WTC11 (cell line): ENCODE results near the gene CD82. TPM values are rescaled to one million over a fixed set of nuclear protein-coding genes. Genes with fewer than 3 reads are reported as not detected.

Experiments used
- ATAC-seq: fragments of 200-7000 bp; cut with Tn5 transposase; 2 replicates; pipeline ENCODE4 v1.10.0; 2021; ENCODE audit warnings: mild to moderate bottlenecking, moderate library complexity
- CTCF ChIA-PET: fragments of 300-600 bp; sonication (Branson Sonifier 250); formaldehyde crosslinking; loops from one replicate; lab custom pipeline; 2021; ENCODE audit warnings: antibody characterized with exemption; lab: Charles Lee
- POLR2A ChIA-PET: fragments of 350-600 bp; sonication (Branson Sonifier 250); formaldehyde crosslinking; loops from one replicate; lab custom pipeline; 2021; ENCODE audit warnings: antibody characterized with exemption; lab: Charles Lee
- DNase-seq: peaks from one replicate; pipeline ENCODE4 v3.0.0; 2021; ENCODE audit warnings: low spot score
- H3K27ac Mint-ChIP-seq: 2 replicates; pipeline ENCODE4 v1.8.0; 2021; ENCODE audit warnings: mixed read lengths
- H3K27me3 Mint-ChIP-seq: 2 replicates; pipeline ENCODE4 v1.8.0; 2021; ENCODE audit warnings: low read depth, mild to moderate bottlenecking, moderate library complexity, mixed read lengths
- H3K36me3 Mint-ChIP-seq: 2 replicates; pipeline ENCODE4 v1.8.0; 2021; ENCODE audit warnings: mixed read lengths
- H3K4me1 Mint-ChIP-seq: 2 replicates; pipeline ENCODE4 v1.8.0; 2022; ENCODE audit warnings: mixed read lengths
- H3K4me3 Mint-ChIP-seq: 2 replicates; pipeline ENCODE4 v1.8.0; 2021; ENCODE audit warnings: mild to moderate bottlenecking, moderate library complexity, mixed read lengths
- H3K9me3 Mint-ChIP-seq: 2 replicates; pipeline ENCODE4 v1.8.0; 2021; ENCODE audit warnings: mixed read lengths
- FOXP4 ChIP-seq: sonication (generic); formaldehyde crosslinking; IDR thresholded peaks from 2 replicates; pipeline ENCODE4 v1.8.0; 2022; ENCODE audit warnings: mild to moderate bottlenecking, missing genetic modification reagents
- GRHL2 ChIP-seq: fragments of 250-450 bp; sonication (Bioruptor Pico); IDR thresholded peaks from 2 replicates; pipeline ENCODE4 v1.8.0; 2022; ENCODE audit warnings: mild to moderate bottlenecking, moderate library complexity; ENCODE audit not compliant: insufficient replicate concordance, severe bottlenecking
- GTF2I ChIP-seq: fragments of 250-450 bp; sonication (Bioruptor Pico); conservative IDR thresholded peaks from 2 replicates; pipeline ENCODE4 v1.4.0; 2021; ENCODE audit warnings: mild to moderate bottlenecking
- JUN ChIP-seq: sonication (generic); formaldehyde crosslinking; IDR thresholded peaks from 2 replicates; pipeline ENCODE4 v1.8.0; 2023; ENCODE audit warnings: mild to moderate bottlenecking, missing genetic modification reagents
- NFATC4 ChIP-seq: fragments of 250-450 bp; sonication (Bioruptor Pico); IDR thresholded peaks from 2 replicates; pipeline ENCODE4 v1.9.0; 2021; ENCODE audit warnings: mild to moderate bottlenecking
- PRRX2 ChIP-seq: fragments of 250-450 bp; sonication (Bioruptor Pico); IDR thresholded peaks from 2 replicates; pipeline ENCODE4 v1.8.0; 2021; ENCODE audit warnings: mild to moderate bottlenecking
- SMAD4 ChIP-seq: sonication (generic); formaldehyde crosslinking; IDR thresholded peaks from 2 replicates; pipeline ENCODE4 v1.8.0; 2022; ENCODE audit warnings: mild to moderate bottlenecking, missing genetic modification reagents
- SOX15 ChIP-seq: fragments of 250-450 bp; sonication (Bioruptor Pico); IDR thresholded peaks from 2 replicates; pipeline ENCODE4 v1.9.0; 2021; ENCODE audit warnings: mild to moderate bottlenecking
- TEAD1 ChIP-seq: sonication (generic); formaldehyde crosslinking; IDR thresholded peaks from 2 replicates; pipeline ENCODE4 v1.8.0; 2022; ENCODE audit warnings: mild to moderate bottlenecking, missing genetic modification reagents
- ZBTB21 ChIP-seq: sonication (generic); formaldehyde crosslinking; IDR thresholded peaks from 2 replicates; pipeline ENCODE4 v1.8.1; 2023; ENCODE audit warnings: mild to moderate bottlenecking, missing genetic modification reagents, borderline replicate concordance
- ZNF138 ChIP-seq: sonication (generic); formaldehyde crosslinking; conservative IDR thresholded peaks from 2 replicates; pipeline ENCODE4 v1.8.1; 2022; ENCODE audit warnings: mild to moderate bottlenecking, moderate library complexity, missing genetic modification reagents
- ZNF396 ChIP-seq: fragments of 250-450 bp; sonication (Bioruptor Pico); IDR thresholded peaks from 2 replicates; pipeline ENCODE4 v1.8.0; 2021; ENCODE audit warnings: mild to moderate bottlenecking, moderate library complexity, borderline replicate concordance
- ZNF671 ChIP-seq: fragments of 250-450 bp; sonication (Bioruptor Pico); IDR thresholded peaks from 2 replicates; pipeline ENCODE4 v1.8.0; 2021; ENCODE audit warnings: mild to moderate bottlenecking
- total RNA-seq: library from RNA; stranded (reverse); gene quantifications from 3 replicates; pipeline ENCODE4 v1.2.3, GENCODE V29; 2021
- TF ChIP-seq, protein P1 (sequence below): sonication (generic); formaldehyde crosslinking; IDR thresholded peaks from 2 replicates; pipeline ENCODE4 v1.8.1; 2023; ENCODE audit warnings: mild to moderate bottlenecking, missing genetic modification reagents
- TF ChIP-seq, protein P2 (sequence below): sonication (generic); formaldehyde crosslinking; IDR thresholded peaks from 2 replicates; pipeline ENCODE4 v1.8.0; 2023; ENCODE audit warnings: missing genetic modification reagents, mild to moderate bottlenecking, borderline replicate concordance
- TF ChIP-seq, protein P3 (sequence below): sonication (generic); formaldehyde crosslinking; IDR thresholded peaks from 2 replicates; pipeline ENCODE4 v1.8.0; 2023; ENCODE audit warnings: missing genetic modification reagents
- TF ChIP-seq, protein P4 (sequence below): sonication (generic); formaldehyde crosslinking; IDR thresholded peaks from 2 replicates; pipeline ENCODE4 v1.8.0; 2022; ENCODE audit warnings: missing genetic modification reagents

The CD82 gene
- total RNA-seq, 1 experiment from 2014 or later, result 15.5 TPM

DNA sequence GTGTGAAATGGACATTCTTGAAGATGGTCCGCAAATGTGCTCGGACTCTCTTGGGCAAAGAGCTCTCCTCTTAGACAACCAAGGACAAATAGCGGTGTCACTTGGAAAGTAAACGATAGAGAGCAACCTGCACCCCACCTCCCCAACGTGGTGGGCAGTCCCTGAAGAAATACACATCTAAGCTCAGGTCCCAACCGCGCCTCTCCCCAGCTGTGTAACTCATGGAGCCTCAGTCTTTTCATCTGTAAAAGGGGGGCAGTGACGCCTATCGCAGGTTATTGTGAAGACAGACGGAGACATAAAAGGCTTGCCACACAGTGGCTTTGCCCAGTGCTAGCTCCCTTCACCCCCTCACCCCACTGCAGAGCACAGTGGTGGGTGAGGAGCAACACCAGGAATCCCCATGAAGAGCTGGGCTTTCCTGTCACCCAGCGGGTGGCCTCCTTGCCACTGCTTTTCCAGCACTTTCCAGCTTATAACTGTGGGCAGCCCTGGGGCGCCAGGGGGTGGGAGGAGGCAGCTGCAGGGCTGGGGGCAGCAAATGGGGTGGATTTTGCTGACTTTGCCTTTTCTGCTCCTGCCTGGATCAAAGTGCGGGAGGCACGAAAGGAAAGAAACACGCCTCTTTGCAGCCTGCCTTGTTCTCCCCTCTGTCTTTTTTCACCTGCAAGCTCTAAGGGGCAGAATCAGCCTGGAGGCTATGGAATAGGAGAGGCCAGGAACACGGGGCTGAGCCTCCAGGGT, 87.6 kb downstream of the CD82 start:
- ChIA-PET POLR2A (no interaction called here), CTCF (interaction anchor here (1.4 to 2.0 kb wide), 2 partner anchors 19 to 458 kb away, joined by 3 to 5 read pairs; no protein-coding TSS in a partner anchor)
- peaks cover under 1% of the 10 kb centered on the region; the same call in 1 of the 2 replicates for H3K4me1 Mint-ChIP-seq
- H3K36me3 Mint-ChIP-seq, result no peaks in the 10 kb centered on the region
- ATAC-seq (no peak), DNase-seq (no peak)
- TF ChIP-seq JUN (CRISPR knock-in tag), result no peak
- TF ChIP-seq, protein P1, sequence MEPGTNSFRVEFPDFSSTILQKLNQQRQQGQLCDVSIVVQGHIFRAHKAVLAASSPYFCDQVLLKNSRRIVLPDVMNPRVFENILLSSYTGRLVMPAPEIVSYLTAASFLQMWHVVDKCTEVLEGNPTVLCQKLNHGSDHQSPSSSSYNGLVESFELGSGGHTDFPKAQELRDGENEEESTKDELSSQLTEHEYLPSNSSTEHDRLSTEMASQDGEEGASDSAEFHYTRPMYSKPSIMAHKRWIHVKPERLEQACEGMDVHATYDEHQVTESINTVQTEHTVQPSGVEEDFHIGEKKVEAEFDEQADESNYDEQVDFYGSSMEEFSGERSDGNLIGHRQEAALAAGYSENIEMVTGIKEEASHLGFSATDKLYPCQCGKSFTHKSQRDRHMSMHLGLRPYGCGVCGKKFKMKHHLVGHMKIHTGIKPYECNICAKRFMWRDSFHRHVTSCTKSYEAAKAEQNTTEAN (CRISPR knock-in tag), result no peak
- TF ChIP-seq, protein P2, sequence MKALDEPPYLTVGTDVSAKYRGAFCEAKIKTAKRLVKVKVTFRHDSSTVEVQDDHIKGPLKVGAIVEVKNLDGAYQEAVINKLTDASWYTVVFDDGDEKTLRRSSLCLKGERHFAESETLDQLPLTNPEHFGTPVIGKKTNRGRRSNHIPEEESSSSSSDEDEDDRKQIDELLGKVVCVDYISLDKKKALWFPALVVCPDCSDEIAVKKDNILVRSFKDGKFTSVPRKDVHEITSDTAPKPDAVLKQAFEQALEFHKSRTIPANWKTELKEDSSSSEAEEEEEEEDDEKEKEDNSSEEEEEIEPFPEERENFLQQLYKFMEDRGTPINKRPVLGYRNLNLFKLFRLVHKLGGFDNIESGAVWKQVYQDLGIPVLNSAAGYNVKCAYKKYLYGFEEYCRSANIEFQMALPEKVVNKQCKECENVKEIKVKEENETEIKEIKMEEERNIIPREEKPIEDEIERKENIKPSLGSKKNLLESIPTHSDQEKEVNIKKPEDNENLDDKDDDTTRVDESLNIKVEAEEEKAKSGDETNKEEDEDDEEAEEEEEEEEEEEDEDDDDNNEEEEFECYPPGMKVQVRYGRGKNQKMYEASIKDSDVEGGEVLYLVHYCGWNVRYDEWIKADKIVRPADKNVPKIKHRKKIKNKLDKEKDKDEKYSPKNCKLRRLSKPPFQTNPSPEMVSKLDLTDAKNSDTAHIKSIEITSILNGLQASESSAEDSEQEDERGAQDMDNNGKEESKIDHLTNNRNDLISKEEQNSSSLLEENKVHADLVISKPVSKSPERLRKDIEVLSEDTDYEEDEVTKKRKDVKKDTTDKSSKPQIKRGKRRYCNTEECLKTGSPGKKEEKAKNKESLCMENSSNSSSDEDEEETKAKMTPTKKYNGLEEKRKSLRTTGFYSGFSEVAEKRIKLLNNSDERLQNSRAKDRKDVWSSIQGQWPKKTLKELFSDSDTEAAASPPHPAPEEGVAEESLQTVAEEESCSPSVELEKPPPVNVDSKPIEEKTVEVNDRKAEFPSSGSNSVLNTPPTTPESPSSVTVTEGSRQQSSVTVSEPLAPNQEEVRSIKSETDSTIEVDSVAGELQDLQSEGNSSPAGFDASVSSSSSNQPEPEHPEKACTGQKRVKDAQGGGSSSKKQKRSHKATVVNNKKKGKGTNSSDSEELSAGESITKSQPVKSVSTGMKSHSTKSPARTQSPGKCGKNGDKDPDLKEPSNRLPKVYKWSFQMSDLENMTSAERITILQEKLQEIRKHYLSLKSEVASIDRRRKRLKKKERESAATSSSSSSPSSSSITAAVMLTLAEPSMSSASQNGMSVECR (CRISPR knock-in tag), result no peak
- TF ChIP-seq FOXP4 (CRISPR knock-in tag), result no peak
- no peak for TF ChIP-seq TEAD1
- no peak for TF ChIP-seq GTF2I (CRISPR knock-in tag)
- no peak for TF ChIP-seq SOX15 (CRISPR knock-in tag)
- TF ChIP-seq ZNF138 (CRISPR knock-in tag), result no peak
- TF ChIP-seq, protein P3, sequence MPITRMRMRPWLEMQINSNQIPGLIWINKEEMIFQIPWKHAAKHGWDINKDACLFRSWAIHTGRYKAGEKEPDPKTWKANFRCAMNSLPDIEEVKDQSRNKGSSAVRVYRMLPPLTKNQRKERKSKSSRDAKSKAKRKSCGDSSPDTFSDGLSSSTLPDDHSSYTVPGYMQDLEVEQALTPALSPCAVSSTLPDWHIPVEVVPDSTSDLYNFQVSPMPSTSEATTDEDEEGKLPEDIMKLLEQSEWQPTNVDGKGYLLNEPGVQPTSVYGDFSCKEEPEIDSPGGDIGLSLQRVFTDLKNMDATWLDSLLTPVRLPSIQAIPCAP (CRISPR knock-in tag), result no peak
- no peak for TF ChIP-seq NFATC4 (CRISPR knock-in tag)
- TF ChIP-seq ZNF671 (CRISPR knock-in tag), result no peak
- TF ChIP-seq PRRX2 (CRISPR knock-in tag), result no peak
- TF ChIP-seq ZNF396 (CRISPR knock-in tag), result no peak
- TF ChIP-seq, protein P4, sequence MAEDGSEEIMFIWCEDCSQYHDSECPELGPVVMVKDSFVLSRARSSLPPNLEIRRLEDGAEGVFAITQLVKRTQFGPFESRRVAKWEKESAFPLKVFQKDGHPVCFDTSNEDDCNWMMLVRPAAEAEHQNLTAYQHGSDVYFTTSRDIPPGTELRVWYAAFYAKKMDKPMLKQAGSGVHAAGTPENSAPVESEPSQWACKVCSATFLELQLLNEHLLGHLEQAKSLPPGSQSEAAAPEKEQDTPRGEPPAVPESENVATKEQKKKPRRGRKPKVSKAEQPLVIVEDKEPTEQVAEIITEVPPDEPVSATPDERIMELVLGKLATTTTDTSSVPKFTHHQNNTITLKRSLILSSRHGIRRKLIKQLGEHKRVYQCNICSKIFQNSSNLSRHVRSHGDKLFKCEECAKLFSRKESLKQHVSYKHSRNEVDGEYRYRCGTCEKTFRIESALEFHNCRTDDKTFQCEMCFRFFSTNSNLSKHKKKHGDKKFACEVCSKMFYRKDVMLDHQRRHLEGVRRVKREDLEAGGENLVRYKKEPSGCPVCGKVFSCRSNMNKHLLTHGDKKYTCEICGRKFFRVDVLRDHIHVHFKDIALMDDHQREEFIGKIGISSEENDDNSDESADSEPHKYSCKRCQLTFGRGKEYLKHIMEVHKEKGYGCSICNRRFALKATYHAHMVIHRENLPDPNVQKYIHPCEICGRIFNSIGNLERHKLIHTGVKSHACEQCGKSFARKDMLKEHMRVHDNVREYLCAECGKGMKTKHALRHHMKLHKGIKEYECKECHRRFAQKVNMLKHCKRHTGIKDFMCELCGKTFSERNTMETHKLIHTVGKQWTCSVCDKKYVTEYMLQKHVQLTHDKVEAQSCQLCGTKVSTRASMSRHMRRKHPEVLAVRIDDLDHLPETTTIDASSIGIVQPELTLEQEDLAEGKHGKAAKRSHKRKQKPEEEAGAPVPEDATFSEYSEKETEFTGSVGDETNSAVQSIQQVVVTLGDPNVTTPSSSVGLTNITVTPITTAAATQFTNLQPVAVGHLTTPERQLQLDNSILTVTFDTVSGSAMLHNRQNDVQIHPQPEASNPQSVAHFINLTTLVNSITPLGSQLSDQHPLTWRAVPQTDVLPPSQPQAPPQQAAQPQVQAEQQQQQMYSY (CRISPR knock-in tag), result no peak
- TF ChIP-seq GRHL2 (CRISPR knock-in tag), result no peak
- TF ChIP-seq ZBTB21 (CRISPR knock-in tag), result no peak
- TF ChIP-seq SMAD4 (CRISPR knock-in tag), result no peak
- H3K9me3 Mint-ChIP-seq, result no peaks in the 10 kb centered on the region
- no peak overlapping the region for H3K4me3 Mint-ChIP-seq
- no peaks in the 10 kb centered on the region for H3K27me3 Mint-ChIP-seq
- H3K27ac Mint-ChIP-seq, result no peak overlapping the region
